Neural progenitor cell (in vitro differentiated cells): ENCODE data around the gene ANKRD6. TPM values are rescaled to one million over a fixed set of nuclear protein-coding genes. Genes with fewer than 3 reads are reported as not detected.

Experiments
- DNase-seq: peaks from one replicate; pipeline ENCODE4 v3.0.0-alpha.2; 2016; ENCODE audit warnings: low spot score
- H2AFZ ChIP-seq: fragments of 200-600 bp; sonication (generic); replicated peaks from 2 replicates; pipeline ENCODE4 v1.6.1; 2016; ENCODE audit warnings: antibody characterized with exemption
- H3F3A ChIP-seq: fragments of 200-600 bp; sonication (generic); 2 replicates; pipeline ENCODE4 v1.6.1; 2016; ENCODE audit warnings: antibody characterized with exemption, low read depth
- H3K27ac ChIP-seq: fragments of 200-600 bp; sonication (generic); 2 replicates; pipeline ENCODE4 v1.5.1; 2016; ENCODE audit warnings: mild to moderate bottlenecking
- H3K27me3 ChIP-seq: fragments of 200-600 bp; sonication (generic); 2 replicates; pipeline ENCODE4 v1.6.1; 2016; ENCODE audit warnings: mild to moderate bottlenecking, moderate library complexity
- H3K36me3 ChIP-seq: fragments of 200-600 bp; sonication (generic); 2 replicates; pipeline ENCODE4 v1.5.1; 2016
- H3K4me1 ChIP-seq: fragments of 200-600 bp; sonication (generic); 2 replicates; pipeline ENCODE4 v1.6.1; 2016; ENCODE audit warnings: mixed run types
- H3K4me2 ChIP-seq: fragments of 200-600 bp; sonication (generic); 2 replicates; pipeline ENCODE4 v1.6.1; 2016
- H3K4me3 ChIP-seq: fragments of 200-600 bp; sonication (generic); 2 replicates; pipeline ENCODE4 v1.5.1; 2016
- H3K79me2 ChIP-seq: fragments of 200-600 bp; sonication (generic); 2 replicates; pipeline ENCODE4 v1.6.1; 2016; ENCODE audit warnings: low read depth
- H3K9ac ChIP-seq: fragments of 200-600 bp; sonication (generic); 2 replicates; pipeline ENCODE4 v1.6.1; 2016
- H3K9me3 ChIP-seq: fragments of 200-600 bp; sonication (generic); 2 replicates; pipeline ENCODE4 v1.5.1; 2016; ENCODE audit warnings: low read depth
- H4K20me1 ChIP-seq: fragments of 200-600 bp; sonication (generic); 2 replicates; pipeline ENCODE4 v1.6.1; 2016; ENCODE audit warnings: low read depth
- H3K27ac Mint-ChIP-seq: 3 replicates; pipeline ENCODE4 v1.8.0; 2021; ENCODE audit warnings: mixed read lengths
- H3K27me3 Mint-ChIP-seq: 2 replicates; pipeline ENCODE4 v1.8.0; 2022; ENCODE audit warnings: low read depth, mild to moderate bottlenecking, inconsistent platforms, moderate library complexity, mixed read lengths; ENCODE audit not compliant: insufficient read depth
- H3K36me3 Mint-ChIP-seq: 3 replicates; pipeline ENCODE4 v1.8.0; 2021; ENCODE audit warnings: mixed read lengths
- H3K4me1 Mint-ChIP-seq: 3 replicates; pipeline ENCODE4 v1.8.0; 2021; ENCODE audit warnings: mixed read lengths
- H3K4me3 Mint-ChIP-seq: 3 replicates; pipeline ENCODE4 v1.8.0; 2021; ENCODE audit warnings: mild to moderate bottlenecking, moderate library complexity, mixed read lengths
- H3K9me3 Mint-ChIP-seq: 3 replicates; pipeline ENCODE4 v1.8.0; 2020; ENCODE audit warnings: mixed read lengths
- EZH2 ChIP-seq: fragments of 200-600 bp; sonication (generic); IDR thresholded peaks from 2 replicates; pipeline ENCODE4 v1.6.1; 2017; ENCODE audit warnings: antibody characterized with exemption, mild to moderate bottlenecking, moderate library complexity
- EZH2phosphoT487 ChIP-seq: fragments of 200-600 bp; sonication (generic); IDR thresholded peaks from 2 replicates; pipeline ENCODE4 v1.6.1; 2017; ENCODE audit warnings: antibody characterized with exemption
- total RNA-seq: library from RNA; depleted of rRNA; stranded (reverse); fragments of >200 nt; gene quantifications from 2 replicates; pipeline ENCODE4 v1.2.3, GENCODE V29; 2015; ENCODE audit warnings: low replicate concordance
- TF ChIP-seq, protein P1 (sequence below): fragments of 200-600 bp; sonication (generic); IDR thresholded peaks from 2 replicates; pipeline ENCODE4 v1.5.1; 2017; ENCODE audit warnings: antibody characterized with exemption, mild to moderate bottlenecking

Gene ANKRD6
- total RNA-seq, 1 donor from 2014 or later = 36.3 TPM

DNA sequence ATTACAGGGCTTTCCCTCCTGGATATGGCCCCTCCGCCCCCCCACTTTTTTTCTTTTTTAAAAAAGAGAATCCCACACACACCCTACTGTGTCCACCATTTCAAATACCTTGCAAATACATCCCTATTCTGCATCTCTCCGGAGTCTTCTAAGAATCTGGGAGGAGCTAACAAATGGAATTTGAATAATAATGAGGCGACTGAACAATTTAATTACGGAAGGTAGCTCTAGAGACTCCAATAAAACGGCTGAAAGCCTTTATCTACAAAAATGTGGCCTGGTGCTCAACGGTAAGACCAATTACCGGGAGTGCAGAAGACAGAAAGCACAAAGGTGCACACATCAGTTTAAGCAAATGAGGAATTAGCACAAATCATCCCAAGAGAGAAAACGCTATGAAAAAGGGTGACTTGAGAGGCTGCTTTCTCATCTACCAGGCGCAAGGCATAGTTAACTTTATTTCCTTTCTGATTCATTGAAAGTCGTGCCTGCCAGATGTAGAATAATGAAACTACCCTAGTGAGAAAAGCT lies 22.7 kb upstream of the ANKRD6 start:
- peak overlapping the region; percentile 91 for H3K4me3 Mint-ChIP-seq
- Histone ChIP-seq H4K20me1 (peaks cover 16% of the 10 kb centered on the region), H3K27me3 (peaks cover 44% of the 10 kb centered on the region), H3K36me3 (no peaks in the 10 kb centered on the region), H3K9ac (no peak overlapping the region), H3F3A (peaks cover 59% of the 10 kb centered on the region), H3K4me1 (peaks cover 56% of the 10 kb centered on the region), H3K79me2 (peaks cover 36% of the 10 kb centered on the region), H2AFZ (no peak overlapping the region), H3K4me2 (peak overlapping the region; percentile 98), H3K9me3 (no peaks in the 10 kb centered on the region), H3K4me3 (peak overlapping the region; percentile 89), H3K27ac (no peak overlapping the region)
- H3K9me3 Mint-ChIP-seq = no peaks in the 10 kb centered on the region
- H3K27ac Mint-ChIP-seq = no peak overlapping the region
- TF ChIP-seq EZH2 (no peak), EZH2phosphoT487 (no peak)
- TF ChIP-seq, protein P1, sequence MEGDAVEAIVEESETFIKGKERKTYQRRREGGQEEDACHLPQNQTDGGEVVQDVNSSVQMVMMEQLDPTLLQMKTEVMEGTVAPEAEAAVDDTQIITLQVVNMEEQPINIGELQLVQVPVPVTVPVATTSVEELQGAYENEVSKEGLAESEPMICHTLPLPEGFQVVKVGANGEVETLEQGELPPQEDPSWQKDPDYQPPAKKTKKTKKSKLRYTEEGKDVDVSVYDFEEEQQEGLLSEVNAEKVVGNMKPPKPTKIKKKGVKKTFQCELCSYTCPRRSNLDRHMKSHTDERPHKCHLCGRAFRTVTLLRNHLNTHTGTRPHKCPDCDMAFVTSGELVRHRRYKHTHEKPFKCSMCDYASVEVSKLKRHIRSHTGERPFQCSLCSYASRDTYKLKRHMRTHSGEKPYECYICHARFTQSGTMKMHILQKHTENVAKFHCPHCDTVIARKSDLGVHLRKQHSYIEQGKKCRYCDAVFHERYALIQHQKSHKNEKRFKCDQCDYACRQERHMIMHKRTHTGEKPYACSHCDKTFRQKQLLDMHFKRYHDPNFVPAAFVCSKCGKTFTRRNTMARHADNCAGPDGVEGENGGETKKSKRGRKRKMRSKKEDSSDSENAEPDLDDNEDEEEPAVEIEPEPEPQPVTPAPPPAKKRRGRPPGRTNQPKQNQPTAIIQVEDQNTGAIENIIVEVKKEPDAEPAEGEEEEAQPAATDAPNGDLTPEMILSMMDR = no peak
- peak; percentile 62 for DNase-seq
- H3K27me3 Mint-ChIP-seq = peaks cover 23% of the 10 kb centered on the region
- no peaks in the 10 kb centered on the region for H3K36me3 Mint-ChIP-seq
- H3K4me1 Mint-ChIP-seq = peaks cover 67% of the 10 kb centered on the region

DNA sequence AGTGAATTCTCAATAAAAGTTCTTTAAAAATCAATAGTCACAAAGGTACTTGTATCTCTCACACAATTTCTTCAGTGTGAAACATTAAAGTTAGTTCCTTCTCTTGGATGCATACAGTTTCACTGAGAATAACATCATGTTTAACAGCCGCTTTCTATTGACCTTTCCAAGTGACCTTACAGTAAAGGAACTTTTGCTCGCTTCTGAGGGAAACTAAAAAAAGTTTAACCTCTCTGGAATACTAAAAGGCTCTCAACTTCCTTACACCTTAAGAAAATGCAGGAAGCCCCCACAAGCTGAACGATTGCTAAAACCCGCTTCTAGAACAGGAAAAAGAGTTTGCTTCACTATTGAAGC lies 22.2 kb upstream of the ANKRD6 start:
- Histone ChIP-seq H3K79me2 (peaks cover 31% of the 10 kb centered on the region), H3K27ac (no peak overlapping the region), H3K4me3 (peak overlapping the region; percentile 89), H3K9ac (no peak overlapping the region), H4K20me1 (peaks cover 16% of the 10 kb centered on the region), H3K4me1 (peaks cover 56% of the 10 kb centered on the region), H3F3A (peaks cover 59% of the 10 kb centered on the region), H3K36me3 (no peaks in the 10 kb centered on the region), H3K27me3 (peaks cover 44% of the 10 kb centered on the region), H2AFZ (no peak overlapping the region), H3K4me2 (peak overlapping the region; percentile 98), H3K9me3 (no peaks in the 10 kb centered on the region)
- H3K27me3 Mint-ChIP-seq = peaks cover 23% of the 10 kb centered on the region
- DNase-seq = no peak
- peaks cover 66% of the 10 kb centered on the region for H3K4me1 Mint-ChIP-seq
- H3K36me3 Mint-ChIP-seq = no peaks in the 10 kb centered on the region
- no peak for TF ChIP-seq EZH2phosphoT487
- TF ChIP-seq EZH2 = no peak
- TF ChIP-seq, protein P1 = no peak
- H3K9me3 Mint-ChIP-seq = no peaks in the 10 kb centered on the region
- peak overlapping the region; percentile 42 for H3K27ac Mint-ChIP-seq
- H3K4me3 Mint-ChIP-seq = peak overlapping the region; percentile 91

DNA sequence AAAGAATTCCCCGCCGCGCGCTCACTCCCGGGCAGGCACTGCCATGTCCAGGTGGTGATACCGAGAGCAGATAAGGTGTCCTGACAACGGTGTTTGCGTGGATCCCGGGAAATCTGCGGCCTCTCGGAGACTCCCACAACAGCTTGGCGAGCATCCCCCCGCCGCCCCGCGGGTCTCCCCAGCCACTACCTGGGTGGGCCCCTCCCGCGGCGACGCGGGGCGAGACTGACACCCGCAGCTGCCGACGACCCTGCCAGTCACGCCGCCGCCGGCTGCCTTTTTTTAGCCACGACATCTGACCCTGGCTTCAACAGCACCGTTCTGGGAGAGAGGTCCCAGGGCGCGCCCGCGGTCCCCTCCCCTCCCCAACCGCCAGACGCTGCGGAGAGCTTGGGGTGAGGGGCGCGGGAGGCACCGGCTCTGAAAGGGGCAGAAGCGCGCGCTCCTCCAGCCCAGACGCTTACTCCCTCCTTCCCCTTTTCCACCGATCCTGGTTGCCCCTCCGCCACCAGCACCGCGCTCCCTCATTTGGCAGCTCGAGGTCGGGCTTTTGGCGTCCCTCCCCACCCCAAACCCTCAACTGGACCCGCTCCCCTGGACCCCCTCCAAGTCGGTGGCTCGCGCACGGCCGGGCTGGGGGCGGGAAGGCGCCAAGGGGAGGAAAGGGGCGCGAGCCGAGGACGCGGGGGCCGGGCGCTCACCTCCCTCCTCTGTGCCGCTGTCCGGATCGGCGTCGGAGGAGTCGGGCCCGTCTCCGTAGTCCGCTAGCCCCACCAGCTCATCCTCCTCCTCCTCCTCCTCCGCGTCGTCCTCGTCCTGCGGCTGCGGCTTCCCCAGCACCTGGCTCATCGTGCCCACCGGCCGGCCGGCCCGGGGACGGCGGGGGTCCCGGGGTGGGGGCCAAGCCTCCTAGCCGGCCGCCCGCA lies 21.5 kb upstream of the ANKRD6 start:
- no peaks in the 10 kb centered on the region for H3K36me3 ChIP-seq
- DNase-seq = peak; percentile 83
- Mint-ChIP-seq H3K36me3 (no peaks in the 10 kb centered on the region), H3K27ac (peak overlapping the region; percentile 42), H3K9me3 (no peaks in the 10 kb centered on the region), H3K4me1 (peaks cover 66% of the 10 kb centered on the region), H3K27me3 (peaks cover 23% of the 10 kb centered on the region), H3K4me3 (peak overlapping the region; percentile 91)
- H3K27ac ChIP-seq = no peak overlapping the region
- peaks cover 56% of the 10 kb centered on the region for H3K4me1 ChIP-seq
- peaks cover 26% of the 10 kb centered on the region for H3K79me2 ChIP-seq
- peak overlapping the region; percentile 98 for H2AFZ ChIP-seq
- TF ChIP-seq EZH2phosphoT487 (peak; percentile 23), EZH2 (peak; percentile 71)
- TF ChIP-seq, protein P1 = no peak
- peaks cover 66% of the 10 kb centered on the region for H3F3A ChIP-seq
- peaks cover 16% of the 10 kb centered on the region for H4K20me1 ChIP-seq
- no peak overlapping the region for H3K9ac ChIP-seq
- peak overlapping the region; percentile 89 for H3K4me3 ChIP-seq
- no peaks in the 10 kb centered on the region for H3K9me3 ChIP-seq
- peak overlapping the region; percentile 98 for H3K4me2 ChIP-seq
- peaks cover 44% of the 10 kb centered on the region for H3K27me3 ChIP-seq
